ENCODE measurements around the gene MICALL1. TPM values are rescaled to one million over a fixed set of nuclear protein-coding genes. Genes with fewer than 3 reads are reported as not detected.

MICALL1 gene
- polyA plus RNA-seq, 2 of the 4 experiments (the other 2 are of a cell fraction) = 10.4 to 18.6 TPM

GRCh38 chr22:37976547-37976946, 70.5 kb downstream of the MICALL1 start:
- no peak overlapping the region for H3K27ac ChIP-seq
- TF ChIP-seq RFX5 (IDR thresholded peaks at IDR 0.05) = no peak
- TF ChIP-seq, protein P1, sequence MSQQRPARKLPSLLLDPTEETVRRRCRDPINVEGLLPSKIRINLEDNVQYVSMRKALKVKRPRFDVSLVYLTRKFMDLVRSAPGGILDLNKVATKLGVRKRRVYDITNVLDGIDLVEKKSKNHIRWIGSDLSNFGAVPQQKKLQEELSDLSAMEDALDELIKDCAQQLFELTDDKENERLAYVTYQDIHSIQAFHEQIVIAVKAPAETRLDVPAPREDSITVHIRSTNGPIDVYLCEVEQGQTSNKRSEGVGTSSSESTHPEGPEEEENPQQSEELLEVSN (IDR thresholded peaks at IDR 0.05; ENCODE audit: borderline replicate concordance, low read depth) = no peak
- TF ChIP-seq GATA3 (IDR thresholded peaks at IDR 0.05; ENCODE audit: borderline replicate concordance) = no peak
- no peak for TF ChIP-seq RNF2 (IDR thresholded peaks at IDR 0.05; ENCODE audit: borderline replicate concordance, low read depth)
- TF ChIP-seq PBX3 (IDR thresholded peaks at IDR 0.05) = no peak
- TF ChIP-seq, protein P2, sequence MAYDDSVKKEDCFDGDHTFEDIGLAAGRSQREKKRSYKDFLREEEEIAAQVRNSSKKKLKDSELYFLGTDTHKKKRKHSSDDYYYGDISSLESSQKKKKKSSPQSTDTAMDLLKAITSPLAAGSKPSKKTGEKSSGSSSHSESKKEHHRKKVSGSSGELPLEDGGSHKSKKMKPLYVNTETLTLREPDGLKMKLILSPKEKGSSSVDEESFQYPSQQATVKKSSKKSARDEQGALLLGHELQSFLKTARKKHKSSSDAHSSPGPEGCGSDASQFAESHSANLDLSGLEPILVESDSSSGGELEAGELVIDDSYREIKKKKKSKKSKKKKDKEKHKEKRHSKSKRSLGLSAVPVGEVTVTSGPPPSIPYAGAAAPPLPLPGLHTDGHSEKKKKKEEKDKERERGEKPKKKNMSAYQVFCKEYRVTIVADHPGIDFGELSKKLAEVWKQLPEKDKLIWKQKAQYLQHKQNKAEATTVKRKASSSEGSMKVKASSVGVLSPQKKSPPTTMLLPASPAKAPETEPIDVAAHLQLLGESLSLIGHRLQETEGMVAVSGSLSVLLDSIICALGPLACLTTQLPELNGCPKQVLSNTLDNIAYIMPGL (CRISPR knock-in tag; IDR thresholded peaks at IDR 0.05; ENCODE audit: borderline replicate concordance) = no peak
- no peak for TF ChIP-seq JUN (IDR thresholded peaks at IDR 0.05)
- TF ChIP-seq ATOH8 (CRISPR knock-in tag; IDR thresholded peaks at IDR 0.05; ENCODE audit: low read depth) = no peak
- TF ChIP-seq MYC (IDR thresholded peaks at IDR 0.05; ENCODE audit: borderline replicate concordance, low read length) = no peak
- no peak for TF ChIP-seq REST (IDR thresholded peaks at IDR 0.05)
- 100% methylated on average over 4 of the region's 4 CpGs for WGBS (ENCODE audit: missing lambda C conversion rate)
- ChIA-PET POLR2A (no interaction called here), CTCF (interaction anchor here (0.7 to 1.8 kb wide), 3 partner anchors 11 to 75 kb away, joined by 3 to 9 read pairs (median 3); no protein-coding TSS in a partner anchor)
- no peak overlapping the region for H3K4me2 ChIP-seq
- no peaks in the 10 kb centered on the region for H3K4me1 ChIP-seq
- DNase-seq (ENCODE audit: low read depth in 1 of 2, low spot score in 1 of 2) (no peak), ATAC-seq (no peak), FAIRE-seq (no peak)
- no peak overlapping the region for H3K4me3 ChIP-seq
- no peaks in the 10 kb centered on the region for H3K9me3 ChIP-seq

GRCh38 chr22:37979782-37980181, 73.7 kb downstream of the MICALL1 start:
- WGBS (ENCODE audit: missing lambda C conversion rate) = 30% methylated on average over 2 of the region's 8 CpGs
- ChIA-PET POLR2A (no interaction called here), CTCF (interaction anchor here (1.6 kb wide), 1 partner anchor 46 kb away, joined by 3 read pairs; no protein-coding TSS in a partner anchor)
- no peak for ATAC-seq
- Histone ChIP-seq H3K4me1 (no peaks in the 10 kb centered on the region), H3K27ac (no peak overlapping the region), H3K4me2 (no peak overlapping the region), H3K4me3 (no peak overlapping the region), H3K9me3 (no peaks in the 10 kb centered on the region)
- DNase-seq (ENCODE audit: low read depth in 1 of 2, low spot score in 1 of 2) = no peak
- TF ChIP-seq CHD4 (IDR thresholded peaks at IDR 0.05; ENCODE audit: borderline replicate concordance) (no peak), MAFK (IDR thresholded peaks at IDR 0.05; ENCODE audit: partially characterized antibody) (no peak), ATOH8 (CRISPR knock-in tag; IDR thresholded peaks at IDR 0.05; ENCODE audit: low read depth) (no peak), FOXS1 (CRISPR knock-in tag; IDR thresholded peaks at IDR 0.05) (no peak), FOSB (CRISPR knock-in tag; IDR thresholded peaks at IDR 0.05) (no peak), ZNF302 (CRISPR knock-in tag; IDR thresholded peaks at IDR 0.05) (no peak), RFX5 (IDR thresholded peaks at IDR 0.05) (no peak)
- TF ChIP-seq, protein P3, sequence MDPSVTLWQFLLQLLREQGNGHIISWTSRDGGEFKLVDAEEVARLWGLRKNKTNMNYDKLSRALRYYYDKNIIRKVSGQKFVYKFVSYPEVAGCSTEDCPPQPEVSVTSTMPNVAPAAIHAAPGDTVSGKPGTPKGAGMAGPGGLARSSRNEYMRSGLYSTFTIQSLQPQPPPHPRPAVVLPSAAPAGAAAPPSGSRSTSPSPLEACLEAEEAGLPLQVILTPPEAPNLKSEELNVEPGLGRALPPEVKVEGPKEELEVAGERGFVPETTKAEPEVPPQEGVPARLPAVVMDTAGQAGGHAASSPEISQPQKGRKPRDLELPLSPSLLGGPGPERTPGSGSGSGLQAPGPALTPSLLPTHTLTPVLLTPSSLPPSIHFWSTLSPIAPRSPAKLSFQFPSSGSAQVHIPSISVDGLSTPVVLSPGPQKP (IDR thresholded peaks at IDR 0.05; ENCODE audit: low read depth, low read length) = no peak
- TF ChIP-seq, protein P1 (IDR thresholded peaks at IDR 0.05; ENCODE audit: borderline replicate concordance, low read depth) = no peak
- TF ChIP-seq, protein P4, sequence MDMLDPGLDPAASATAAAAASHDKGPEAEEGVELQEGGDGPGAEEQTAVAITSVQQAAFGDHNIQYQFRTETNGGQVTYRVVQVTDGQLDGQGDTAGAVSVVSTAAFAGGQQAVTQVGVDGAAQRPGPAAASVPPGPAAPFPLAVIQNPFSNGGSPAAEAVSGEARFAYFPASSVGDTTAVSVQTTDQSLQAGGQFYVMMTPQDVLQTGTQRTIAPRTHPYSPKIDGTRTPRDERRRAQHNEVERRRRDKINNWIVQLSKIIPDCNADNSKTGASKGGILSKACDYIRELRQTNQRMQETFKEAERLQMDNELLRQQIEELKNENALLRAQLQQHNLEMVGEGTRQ (IDR thresholded peaks at IDR 0.05) = no peak
- FAIRE-seq = no peak

Data from A549 (cell line).